A673 (cell line): ENCODE results near the gene PSMD13.

Source experiments
- CTCF ChIP-seq: fragments of 300-800, 200-600 bp; sonication (generic); conservative IDR thresholded peaks from 2 replicates; pipeline ENCODE4 v1.5.1; 2017; ENCODE audit warnings: low read depth, mild to moderate bottlenecking, antibody characterized with exemption, low read length, moderate library complexity, mixed read lengths
- EZH2 ChIP-seq: fragments of 200-600 bp; sonication (generic); IDR thresholded peaks from 2 replicates; pipeline ENCODE4 v1.6.1; 2017; ENCODE audit warnings: borderline replicate concordance, low read depth, mild to moderate bottlenecking, mixed read lengths, antibody characterized with exemption, low read length; ENCODE audit not compliant: poor library complexity, severe bottlenecking

GRCh38 chr11:269146-269890 lies 32.5 kb downstream of the PSMD13 start:
- TF ChIP-seq CTCF (no peak), EZH2 (no peak)
